GM12892 (cell line): ENCODE measurements around the gene ATG2B.

Experiments
- POLR2A ChIP-seq: IDR thresholded peaks from 2 replicates; pipeline ENCODE4 v1.6.1; 2011; ENCODE audit warnings: low read depth, low read length, control low read depth
- POLR2AphosphoS5 ChIP-seq: IDR thresholded peaks from 2 replicates; pipeline ENCODE4 v1.6.1; 2011; ENCODE audit warnings: low read depth, low read length, control low read depth

DNA sequence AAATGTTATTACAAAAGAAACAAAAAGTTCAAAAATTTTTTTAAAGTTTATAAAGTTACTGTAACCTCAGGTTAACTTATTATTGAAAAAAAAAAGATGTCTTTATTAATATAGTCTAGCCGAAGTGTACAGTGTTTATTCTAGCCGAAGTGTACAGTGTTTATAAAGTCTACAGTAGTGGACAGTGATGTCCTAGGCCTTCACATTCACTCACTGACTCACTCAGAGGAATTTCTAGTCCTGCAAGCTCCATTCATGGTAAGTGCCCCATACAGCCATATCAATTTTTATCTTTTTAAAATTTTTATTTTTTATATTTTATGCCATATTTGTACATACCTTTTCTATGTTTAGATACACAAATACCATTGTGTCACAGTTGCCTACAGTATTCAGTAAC is 10.4 kb downstream of the ATG2B start:
- TF ChIP-seq POLR2AphosphoS5 (no peak), POLR2A (no peak)
